ENCODE data around the gene CRB1. TPM values are rescaled to one million over a fixed set of nuclear protein-coding genes. Genes with fewer than 3 reads are reported as not detected.

CRB1 gene
- total and polyA plus RNA-seq, 2 donors from 2014 or later, result 0.16 to 1.2 TPM

DNA sequence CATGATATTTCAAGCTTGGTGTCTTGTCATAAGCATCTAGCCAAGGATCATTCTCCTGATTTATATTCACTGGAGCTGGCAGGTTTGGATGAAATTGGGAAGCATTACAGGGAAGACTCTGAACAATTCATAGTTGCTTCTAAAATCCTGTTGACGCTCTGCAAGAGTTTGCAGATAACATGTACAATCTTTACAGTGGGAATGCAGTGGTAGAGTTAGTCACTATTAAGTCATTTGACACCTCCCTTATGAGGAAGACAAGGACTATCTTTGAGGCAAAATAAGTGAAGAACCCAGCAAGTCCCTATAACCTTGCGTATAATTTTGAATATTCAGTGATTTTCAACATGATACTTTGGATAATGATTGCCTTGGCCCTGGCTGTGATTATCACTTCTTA lies 45.3 kb upstream of the CRB1 start:
- intact Hi-C loops (cut with DNase I), result no loop called here
- Histone ChIP-seq H3K27ac (ENCODE audit: low read depth in 2 of 2, low read length in 2 of 2) (no peak overlapping the region), H3K9me3 (ENCODE audit: control insufficient read depth in 2 of 3, insufficient read depth in 1 of 3, low read length in 3 of 3) (no peaks in the 10 kb centered on the region), H3K36me3 (ENCODE audit: control insufficient read depth in 2 of 3, insufficient read depth in 3 of 3, low read length in 3 of 3) (no peaks in the 10 kb centered on the region), H3K27me3 (ENCODE audit: control insufficient read depth, insufficient read depth, low read length) (no peaks in the 10 kb centered on the region), H3K4me1 (ENCODE audit: control insufficient read depth in 2 of 3, insufficient read depth in 2 of 3, low read depth in 1 of 3, low read length in 3 of 3) (no peaks in the 10 kb centered on the region), H3K4me3 (ENCODE audit: low read length in 3 of 3) (no peak overlapping the region), H3K9ac (ENCODE audit: low read length in 3 of 3) (no peak overlapping the region)
- FAIRE-seq (no peak), DNase-seq (no peak)
- TF ChIP-seq, protein P1, sequence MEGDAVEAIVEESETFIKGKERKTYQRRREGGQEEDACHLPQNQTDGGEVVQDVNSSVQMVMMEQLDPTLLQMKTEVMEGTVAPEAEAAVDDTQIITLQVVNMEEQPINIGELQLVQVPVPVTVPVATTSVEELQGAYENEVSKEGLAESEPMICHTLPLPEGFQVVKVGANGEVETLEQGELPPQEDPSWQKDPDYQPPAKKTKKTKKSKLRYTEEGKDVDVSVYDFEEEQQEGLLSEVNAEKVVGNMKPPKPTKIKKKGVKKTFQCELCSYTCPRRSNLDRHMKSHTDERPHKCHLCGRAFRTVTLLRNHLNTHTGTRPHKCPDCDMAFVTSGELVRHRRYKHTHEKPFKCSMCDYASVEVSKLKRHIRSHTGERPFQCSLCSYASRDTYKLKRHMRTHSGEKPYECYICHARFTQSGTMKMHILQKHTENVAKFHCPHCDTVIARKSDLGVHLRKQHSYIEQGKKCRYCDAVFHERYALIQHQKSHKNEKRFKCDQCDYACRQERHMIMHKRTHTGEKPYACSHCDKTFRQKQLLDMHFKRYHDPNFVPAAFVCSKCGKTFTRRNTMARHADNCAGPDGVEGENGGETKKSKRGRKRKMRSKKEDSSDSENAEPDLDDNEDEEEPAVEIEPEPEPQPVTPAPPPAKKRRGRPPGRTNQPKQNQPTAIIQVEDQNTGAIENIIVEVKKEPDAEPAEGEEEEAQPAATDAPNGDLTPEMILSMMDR (IDR thresholded peaks at IDR 0.05; ENCODE audit: borderline replicate concordance, extremely low read depth, insufficient read depth), result no peak

- Histone ChIP-seq H3K36me3 (ENCODE audit: control insufficient read depth in 2 of 3, insufficient read depth in 3 of 3, low read length in 3 of 3) (no peaks in the 10 kb centered on the region), H3K4me1 (ENCODE audit: control insufficient read depth in 2 of 3, insufficient read depth in 2 of 3, low read depth in 1 of 3, low read length in 3 of 3) (no peaks in the 10 kb centered on the region), H3K9ac (ENCODE audit: low read length in 3 of 3) (no peak overlapping the region), H3K4me3 (ENCODE audit: low read length in 3 of 3) (no peak overlapping the region), H3K9me3 (ENCODE audit: control insufficient read depth in 2 of 3, insufficient read depth in 1 of 3, low read length in 3 of 3) (no peaks in the 10 kb centered on the region), H3K27me3 (ENCODE audit: control insufficient read depth, insufficient read depth, low read length) (no peaks in the 10 kb centered on the region), H3K27ac (ENCODE audit: low read depth in 2 of 2, low read length in 2 of 2) (no peak overlapping the region)
- peak; percentile 83 for FAIRE-seq
- peak in 1 of 5 donors; percentile 51 for DNase-seq
- intact Hi-C loops (cut with DNase I), result no loop called here
- TF ChIP-seq, protein P1 (IDR thresholded peaks at IDR 0.05; ENCODE audit: borderline replicate concordance, extremely low read depth, insufficient read depth), result peak; percentile 6
These were observed 43.9 kb upstream of the CRB1 start for GRCh38 chr1:197224160-197224559.

GRCh38 chr1:197225611-197226010 lies 42.4 kb upstream of the CRB1 start:
- no peaks in the 10 kb centered on the region for H3K9me3 ChIP-seq (ENCODE audit: control insufficient read depth in 2 of 3, insufficient read depth in 1 of 3, low read length in 3 of 3)
- no peak overlapping the region for H3K4me3 ChIP-seq (ENCODE audit: low read length in 3 of 3)
- no peak overlapping the region for H3K27ac ChIP-seq (ENCODE audit: low read depth in 2 of 2, low read length in 2 of 2)
- no peak for FAIRE-seq
- no peaks in the 10 kb centered on the region for H3K36me3 ChIP-seq (ENCODE audit: control insufficient read depth in 2 of 3, insufficient read depth in 3 of 3, low read length in 3 of 3)
- DNase-seq, result peak in 1 of 5 donors; percentile 23
- no peaks in the 10 kb centered on the region for H3K4me1 ChIP-seq (ENCODE audit: control insufficient read depth in 2 of 3, insufficient read depth in 2 of 3, low read depth in 1 of 3, low read length in 3 of 3)
- H3K27me3 ChIP-seq (ENCODE audit: control insufficient read depth, insufficient read depth, low read length), result no peaks in the 10 kb centered on the region
- H3K9ac ChIP-seq (ENCODE audit: low read length in 3 of 3), result no peak overlapping the region
- intact Hi-C loops (cut with DNase I), result no loop called here
- TF ChIP-seq, protein P1 (IDR thresholded peaks at IDR 0.05; ENCODE audit: borderline replicate concordance, extremely low read depth, insufficient read depth), result no peak

GRCh38 chr1:197234581-197234980 lies 33.5 kb upstream of the CRB1 start:
- Histone ChIP-seq H3K27ac (ENCODE audit: low read depth in 2 of 2, low read length in 2 of 2) (no peak overlapping the region), H3K27me3 (ENCODE audit: control insufficient read depth, insufficient read depth, low read length) (no peaks in the 10 kb centered on the region), H3K4me1 (ENCODE audit: control insufficient read depth in 2 of 3, insufficient read depth in 2 of 3, low read depth in 1 of 3, low read length in 3 of 3) (no peaks in the 10 kb centered on the region), H3K9ac (ENCODE audit: low read length in 3 of 3) (no peak overlapping the region), H3K4me3 (ENCODE audit: low read length in 3 of 3) (no peak overlapping the region), H3K36me3 (ENCODE audit: control insufficient read depth in 2 of 3, insufficient read depth in 3 of 3, low read length in 3 of 3) (no peaks in the 10 kb centered on the region), H3K9me3 (ENCODE audit: control insufficient read depth in 2 of 3, insufficient read depth in 1 of 3, low read length in 3 of 3) (no peaks in the 10 kb centered on the region)
- intact Hi-C loops (cut with DNase I), result no loop called here
- DNase-seq (no peak), FAIRE-seq (no peak)
- TF ChIP-seq, protein P1 (IDR thresholded peaks at IDR 0.05; ENCODE audit: borderline replicate concordance, extremely low read depth, insufficient read depth), result no peak

Data from kidney (tissue), 14 donors.